CD4-positive, alpha-beta T cell treated with Interleukin-6 at 100 ng/mL for 8 hours (primary cell): Measurements from ENCODE around the gene SUPT20HL1.

Experiments used
- DNase-seq: peaks from one replicate; pipeline ENCODE4 v3.0.0-alpha.2; 2020; ENCODE audit warnings: mixed read lengths, low spot score

SUPT20HL1 gene

DNA sequence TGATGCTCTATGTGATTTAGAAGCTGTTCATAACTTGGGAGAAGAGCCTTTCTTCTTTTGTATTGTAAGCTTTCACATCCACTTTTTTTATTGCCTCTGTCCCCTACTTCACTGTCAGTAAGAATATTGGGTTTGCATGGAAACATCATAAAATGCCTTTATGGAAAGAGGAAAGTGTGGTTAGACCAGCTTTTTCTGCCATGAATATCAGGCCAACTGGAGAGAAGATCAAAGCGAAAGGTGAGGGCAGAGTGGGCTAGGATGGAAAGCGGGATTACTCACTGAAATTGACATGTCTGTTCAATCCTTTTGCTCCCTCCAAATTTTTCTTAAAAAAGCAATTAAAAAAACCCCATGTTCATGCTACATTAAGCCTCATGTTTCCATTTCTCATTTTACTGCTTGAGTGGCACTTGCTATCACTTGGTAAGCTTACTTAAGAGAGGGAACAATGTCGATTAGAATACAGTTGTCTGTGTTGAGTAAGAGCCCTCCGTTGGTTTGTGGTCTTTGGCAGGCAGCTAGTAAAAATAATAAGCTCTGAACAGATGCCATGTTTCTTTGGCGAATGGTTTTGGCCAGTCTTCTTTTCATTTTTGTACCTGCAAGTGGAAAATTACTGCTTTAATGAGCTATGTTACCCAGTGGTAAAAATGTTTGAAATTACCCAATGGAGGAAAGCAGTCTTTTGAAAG is 35.9 kb downstream of the SUPT20HL1 start:
- no peak for DNase-seq

GRCh38 chrX:24396931-24397279 is 36.5 kb downstream of the SUPT20HL1 start:
- no peak for DNase-seq

GRCh38 chrX:24398766-24399165 is 38.3 kb downstream of the SUPT20HL1 start:
- no peak for DNase-seq

DNA sequence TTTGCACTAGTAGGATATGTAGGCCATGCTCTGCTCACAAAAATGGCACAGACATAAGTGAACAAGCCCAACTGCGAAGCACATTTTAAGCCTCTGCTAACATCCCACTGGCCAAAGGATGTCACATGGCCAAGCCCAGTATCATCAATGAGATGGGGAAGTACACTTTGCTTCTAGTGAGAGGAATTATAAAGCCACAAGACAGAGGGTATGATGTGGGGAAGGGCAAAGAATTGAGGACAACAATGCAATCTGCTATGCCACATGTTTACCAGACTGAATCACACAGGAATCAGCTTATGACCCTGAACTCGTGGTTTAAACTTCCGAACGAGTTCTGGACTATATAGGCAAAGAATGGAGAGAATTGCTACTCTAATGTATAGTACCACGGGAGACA is 39.1 kb downstream of the SUPT20HL1 start:
- no peak for DNase-seq

DNA sequence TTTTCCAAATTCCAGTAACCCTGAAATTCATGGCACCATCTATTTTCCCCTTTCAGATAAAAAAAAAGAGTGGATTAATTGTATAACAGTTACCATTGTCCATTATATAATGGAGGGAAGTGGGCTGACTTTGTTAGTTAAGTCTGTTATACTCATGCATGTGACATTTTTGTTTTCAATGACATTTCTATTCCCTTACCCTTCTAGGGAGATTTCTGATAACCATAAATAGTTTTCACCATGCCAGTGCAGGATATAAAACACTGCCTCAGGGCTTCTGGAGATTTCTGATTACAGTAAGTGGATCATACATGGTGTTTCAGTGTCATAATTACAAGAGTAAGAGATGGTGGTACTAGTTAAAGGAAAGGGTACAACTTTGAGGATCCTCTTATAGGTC is 45.5 kb downstream of the SUPT20HL1 start:
- no peak for DNase-seq
